Fibroblast of gingiva (primary cell): Measurements from ENCODE around the gene CTPS2.

Experiments
- DNase-seq: peaks from one replicate; pipeline ENCODE4 v3.0.0-alpha.2; 2011; ENCODE audit warnings: low read depth

The CTPS2 gene

GRCh38 chrX:16559206-16559619 lies 153.3 kb downstream of the CTPS2 start:
- peak; percentile 88 for DNase-seq

- DNase-seq, result no peak
Observed at GRCh38 chrX:16558489-16558888, 154.0 kb downstream of the CTPS2 start.

GRCh38 chrX:16552546-16552945 lies 159.9 kb downstream of the CTPS2 start:
- DNase-seq, result no peak

- no peak for DNase-seq
Observed at GRCh38 chrX:16547644-16548043, 164.8 kb downstream of the CTPS2 start.

- no peak for DNase-seq
Observed at GRCh38 chrX:16544969-16545368, 167.5 kb downstream of the CTPS2 start.
